ENCODE results near the gene TLX3. TPM values are rescaled to one million over a fixed set of nuclear protein-coding genes. Genes with fewer than 3 reads are reported as not detected.

TLX3 gene
- total RNA-seq, 1 donor from 2014 or later: not detected

DNA sequence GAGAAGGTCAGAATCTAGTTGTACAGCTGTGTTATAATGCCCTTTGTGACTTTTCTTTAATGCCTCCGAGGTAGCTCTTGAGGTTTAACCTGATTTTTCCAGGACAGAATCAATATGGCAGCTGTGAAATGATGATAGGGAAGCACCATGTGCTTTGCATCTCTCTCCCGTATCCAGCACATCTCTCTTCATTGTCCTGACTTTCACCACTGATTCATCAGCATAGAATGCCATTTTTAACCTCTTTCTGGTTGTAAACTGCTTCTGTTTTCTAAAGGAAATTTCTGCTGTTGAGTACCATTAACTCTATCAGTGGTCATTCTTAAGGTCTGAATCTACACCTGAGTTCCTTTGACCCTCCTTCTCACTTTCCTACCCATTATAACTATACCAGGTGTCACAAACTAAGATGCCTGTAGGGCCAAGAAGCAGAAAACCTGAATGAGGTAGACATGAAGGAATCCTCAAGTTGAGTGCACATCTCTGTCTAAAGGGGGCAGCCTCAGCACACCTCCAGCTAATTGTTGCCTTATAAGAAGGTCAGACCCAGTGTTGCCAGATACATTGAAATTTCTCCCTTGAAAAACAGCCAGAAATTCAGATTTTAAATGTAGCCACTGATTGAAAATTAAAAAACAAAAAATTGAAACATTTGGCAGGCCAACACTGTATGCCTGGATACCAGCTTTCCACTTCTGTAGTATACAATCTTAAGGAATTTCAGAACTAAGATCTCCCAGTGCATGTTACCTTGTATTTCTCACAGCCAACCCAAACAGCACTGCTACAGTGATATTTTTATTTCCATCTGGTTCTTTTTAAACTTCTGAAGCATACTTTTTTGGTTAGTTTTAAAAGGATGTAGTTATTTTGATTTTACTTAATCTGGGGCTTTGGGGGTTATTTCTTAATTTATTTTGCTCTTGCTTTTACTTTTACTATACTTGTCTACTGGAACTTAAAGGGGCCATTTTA lies 35.8 kb upstream of the TLX3 start:
- H3K9me3 Mint-ChIP-seq (ENCODE audit: unreplicated experiment): peaks cover 5% of the 10 kb centered on the region
- TF ChIP-seq, protein P1, sequence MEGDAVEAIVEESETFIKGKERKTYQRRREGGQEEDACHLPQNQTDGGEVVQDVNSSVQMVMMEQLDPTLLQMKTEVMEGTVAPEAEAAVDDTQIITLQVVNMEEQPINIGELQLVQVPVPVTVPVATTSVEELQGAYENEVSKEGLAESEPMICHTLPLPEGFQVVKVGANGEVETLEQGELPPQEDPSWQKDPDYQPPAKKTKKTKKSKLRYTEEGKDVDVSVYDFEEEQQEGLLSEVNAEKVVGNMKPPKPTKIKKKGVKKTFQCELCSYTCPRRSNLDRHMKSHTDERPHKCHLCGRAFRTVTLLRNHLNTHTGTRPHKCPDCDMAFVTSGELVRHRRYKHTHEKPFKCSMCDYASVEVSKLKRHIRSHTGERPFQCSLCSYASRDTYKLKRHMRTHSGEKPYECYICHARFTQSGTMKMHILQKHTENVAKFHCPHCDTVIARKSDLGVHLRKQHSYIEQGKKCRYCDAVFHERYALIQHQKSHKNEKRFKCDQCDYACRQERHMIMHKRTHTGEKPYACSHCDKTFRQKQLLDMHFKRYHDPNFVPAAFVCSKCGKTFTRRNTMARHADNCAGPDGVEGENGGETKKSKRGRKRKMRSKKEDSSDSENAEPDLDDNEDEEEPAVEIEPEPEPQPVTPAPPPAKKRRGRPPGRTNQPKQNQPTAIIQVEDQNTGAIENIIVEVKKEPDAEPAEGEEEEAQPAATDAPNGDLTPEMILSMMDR (IDR thresholded peaks at IDR 0.05): peak; percentile 43
- H3K4me1 Mint-ChIP-seq (ENCODE audit: unreplicated experiment): peaks cover 45% of the 10 kb centered on the region
- no peak overlapping the region for H3K27ac Mint-ChIP-seq (ENCODE audit: unreplicated experiment)
- H3K4me3 Mint-ChIP-seq (ENCODE audit: unreplicated experiment): no peak overlapping the region
- H3K36me3 Mint-ChIP-seq (ENCODE audit: unreplicated experiment): no peaks in the 10 kb centered on the region
- no peak for DNase-seq (ENCODE audit: extremely low spot score, unreplicated experiment)
- H3K27me3 Mint-ChIP-seq (ENCODE audit: unreplicated experiment): no peaks in the 10 kb centered on the region

DNA sequence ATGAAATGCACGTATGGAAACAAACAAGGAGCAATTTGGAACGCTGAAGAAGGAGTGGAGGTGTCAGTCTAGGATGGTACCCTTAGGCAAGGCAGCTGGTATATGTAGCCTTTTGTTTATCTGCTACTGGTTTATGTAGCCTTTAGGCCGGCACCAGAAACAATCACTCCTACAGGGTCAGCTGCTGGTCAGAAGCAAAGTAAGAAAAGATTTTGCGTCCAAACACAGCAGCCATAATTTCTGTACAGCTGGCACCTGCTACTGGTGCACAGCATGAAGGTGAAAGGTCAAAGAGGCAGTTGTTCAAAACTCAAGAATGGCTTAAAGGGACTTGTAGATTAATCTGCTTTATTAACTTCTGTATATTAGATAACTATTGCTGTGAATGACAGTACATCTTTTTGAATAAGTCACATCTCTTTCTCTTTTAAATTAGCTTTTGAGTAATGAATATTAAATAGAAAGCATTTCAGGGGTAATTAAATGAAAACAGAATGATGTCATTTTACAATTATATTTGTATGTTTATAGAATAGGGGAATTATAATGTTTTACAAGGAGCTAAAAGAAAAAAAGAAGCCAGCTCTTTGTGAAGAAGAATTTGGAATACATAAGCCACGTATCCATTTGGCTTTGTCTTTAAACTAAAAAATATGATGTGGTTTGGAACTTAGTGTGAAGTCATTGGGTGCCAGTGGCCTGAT lies 33.1 kb upstream of the TLX3 start:
- Mint-ChIP-seq H3K36me3 (ENCODE audit: unreplicated experiment) (no peaks in the 10 kb centered on the region), H3K4me3 (ENCODE audit: unreplicated experiment) (no peak overlapping the region), H3K4me1 (ENCODE audit: unreplicated experiment) (peaks cover 24% of the 10 kb centered on the region), H3K27me3 (ENCODE audit: unreplicated experiment) (no peaks in the 10 kb centered on the region), H3K9me3 (ENCODE audit: unreplicated experiment) (peaks cover 5% of the 10 kb centered on the region), H3K27ac (ENCODE audit: unreplicated experiment) (no peak overlapping the region)
- no peak for DNase-seq (ENCODE audit: extremely low spot score, unreplicated experiment)
- TF ChIP-seq, protein P1 (IDR thresholded peaks at IDR 0.05): no peak

DNA sequence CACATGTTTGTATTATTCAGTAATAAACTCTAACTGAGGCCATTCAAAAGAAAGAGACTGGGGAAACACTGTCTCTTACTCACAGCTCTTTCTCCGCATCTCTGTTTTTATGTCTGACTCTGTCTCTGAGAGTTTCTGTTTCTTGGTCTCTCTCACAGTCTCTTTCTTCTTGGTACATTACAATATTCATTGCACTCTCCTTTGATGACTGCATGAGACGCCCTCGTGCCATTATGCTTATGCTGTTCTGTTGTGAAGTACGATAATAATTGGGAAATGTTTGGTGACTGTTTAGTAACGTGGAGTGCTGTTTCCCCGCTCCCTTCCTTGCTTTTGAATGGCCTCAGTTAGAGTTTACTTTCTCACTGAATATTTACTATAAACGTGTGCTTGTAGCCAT lies 25.3 kb upstream of the TLX3 start:
- no peaks in the 10 kb centered on the region for H3K4me1 Mint-ChIP-seq (ENCODE audit: unreplicated experiment)
- H3K36me3 Mint-ChIP-seq (ENCODE audit: unreplicated experiment): peaks cover 4% of the 10 kb centered on the region
- no peak overlapping the region for H3K4me3 Mint-ChIP-seq (ENCODE audit: unreplicated experiment)
- no peaks in the 10 kb centered on the region for H3K27me3 Mint-ChIP-seq (ENCODE audit: unreplicated experiment)
- no peak for DNase-seq (ENCODE audit: extremely low spot score, unreplicated experiment)
- TF ChIP-seq, protein P1 (IDR thresholded peaks at IDR 0.05): no peak
- no peak overlapping the region for H3K27ac Mint-ChIP-seq (ENCODE audit: unreplicated experiment)
- H3K9me3 Mint-ChIP-seq (ENCODE audit: unreplicated experiment): no peaks in the 10 kb centered on the region

DNA sequence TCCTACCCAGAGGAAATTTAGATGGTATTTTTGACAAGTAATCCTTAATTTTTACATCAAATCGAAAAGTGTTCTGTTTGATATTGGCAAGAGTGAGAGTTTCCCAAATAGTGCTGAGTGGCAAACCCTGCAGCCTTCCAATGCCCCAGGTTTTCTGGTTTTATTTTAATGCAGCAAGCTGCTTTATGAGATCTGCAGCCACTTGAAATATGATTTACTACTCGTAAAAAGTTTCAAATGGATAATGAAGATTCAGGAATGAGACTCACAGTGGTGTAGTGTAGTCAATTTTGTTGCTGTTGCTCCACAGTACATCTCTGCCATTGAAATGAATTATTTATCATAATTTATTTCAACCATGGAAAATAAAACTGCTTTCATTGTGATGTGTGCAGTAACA lies 23.6 kb upstream of the TLX3 start:
- no peaks in the 10 kb centered on the region for H3K27me3 Mint-ChIP-seq (ENCODE audit: unreplicated experiment)
- no peak overlapping the region for H3K4me3 Mint-ChIP-seq (ENCODE audit: unreplicated experiment)
- DNase-seq (ENCODE audit: extremely low spot score, unreplicated experiment): no peak
- H3K27ac Mint-ChIP-seq (ENCODE audit: unreplicated experiment): no peak overlapping the region
- no peaks in the 10 kb centered on the region for H3K4me1 Mint-ChIP-seq (ENCODE audit: unreplicated experiment)
- peaks cover 4% of the 10 kb centered on the region for H3K36me3 Mint-ChIP-seq (ENCODE audit: unreplicated experiment)
- TF ChIP-seq, protein P1 (IDR thresholded peaks at IDR 0.05): no peak
- no peaks in the 10 kb centered on the region for H3K9me3 Mint-ChIP-seq (ENCODE audit: unreplicated experiment)

DNA sequence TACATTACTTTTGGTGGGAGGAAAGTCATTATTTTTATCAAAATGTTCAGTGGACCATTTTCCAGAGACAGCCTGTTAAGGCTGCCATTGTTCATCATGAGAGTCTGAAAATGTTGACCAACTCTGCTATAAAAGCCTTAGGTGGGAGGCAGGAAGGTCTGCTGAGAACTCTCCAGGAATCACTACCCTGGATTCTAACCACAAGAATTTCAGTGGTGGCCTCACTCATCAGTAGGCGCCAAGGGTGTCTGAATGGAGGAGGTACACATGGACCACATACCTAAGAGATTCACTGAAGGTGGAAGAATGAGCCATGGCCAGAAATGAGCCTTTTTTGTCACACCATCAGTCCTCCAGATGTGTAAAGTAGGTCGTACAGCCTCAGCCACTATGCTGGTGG lies 21.0 kb upstream of the TLX3 start:
- no peaks in the 10 kb centered on the region for H3K9me3 Mint-ChIP-seq (ENCODE audit: unreplicated experiment)
- no peak overlapping the region for H3K27ac Mint-ChIP-seq (ENCODE audit: unreplicated experiment)
- DNase-seq (ENCODE audit: extremely low spot score, unreplicated experiment): no peak
- H3K4me1 Mint-ChIP-seq (ENCODE audit: unreplicated experiment): peaks cover 2% of the 10 kb centered on the region
- no peak overlapping the region for H3K4me3 Mint-ChIP-seq (ENCODE audit: unreplicated experiment)
- no peaks in the 10 kb centered on the region for H3K27me3 Mint-ChIP-seq (ENCODE audit: unreplicated experiment)
- TF ChIP-seq, protein P1 (IDR thresholded peaks at IDR 0.05): no peak
- H3K36me3 Mint-ChIP-seq (ENCODE audit: unreplicated experiment): peaks cover 4% of the 10 kb centered on the region

Data from osteocyte (in vitro differentiated cells).